K562 (cell line): Measurements from ENCODE around the gene DCAKD. TPM values are rescaled to one million over a fixed set of nuclear protein-coding genes. Genes with fewer than 3 reads are reported as not detected.

Source experiments
- DLX4 ChIP-seq: fragments of 250-450 bp; sonication (Bioruptor Pico); IDR thresholded peaks from 2 replicates; pipeline ENCODE4 v1.6.1; 2021; ENCODE audit warnings: mild to moderate bottlenecking
- FOXP4 ChIP-seq: sonication (generic); formaldehyde crosslinking; IDR thresholded peaks from 2 replicates; pipeline ENCODE4 v1.8.0; 2022; ENCODE audit warnings: mild to moderate bottlenecking, missing genetic modification reagents, borderline replicate concordance
- MED1 ChIP-seq: sonication (generic); formaldehyde crosslinking; IDR thresholded peaks from 2 replicates; pipeline ENCODE4 v1.8.1; 2023; ENCODE audit warnings: missing genetic modification reagents, borderline replicate concordance
- MNT ChIP-seq, 2 experiments: fragments of 450-650 bp; conservative IDR thresholded peaks; 2 replicates each; pipeline ENCODE4 v1.6.1; 2017; ENCODE audit warnings: mild to moderate bottlenecking in 2 of 2, moderate library complexity in 2 of 2
- POLR2AphosphoS5 ChIP-seq: IDR thresholded peaks from 2 replicates; pipeline ENCODE4 v1.6.1; 2011; ENCODE audit warnings: mild to moderate bottlenecking, low read depth, low read length, moderate library complexity; ENCODE audit not compliant: control insufficient read depth, insufficient read depth
- SREBF1 ChIP-seq: fragments of 150-350 bp; IDR thresholded peaks from 2 replicates; pipeline ENCODE4 v1.6.1; 2014; ENCODE audit warnings: antibody characterized with exemption, low read depth, low read length, borderline replicate concordance
- TAF15 ChIP-seq: fragments of 200-400 bp; formaldehyde crosslinking; IDR thresholded peaks from 2 replicates; pipeline ENCODE4 v1.6.1; 2017; ENCODE audit warnings: mild to moderate bottlenecking, low read depth, low read length, moderate library complexity
- ZNF408 ChIP-seq: fragments of 250-450 bp; sonication (Bioruptor Pico); IDR thresholded peaks from 2 replicates; pipeline ENCODE4 v1.4.0; 2020; ENCODE audit warnings: low read depth, mild to moderate bottlenecking, moderate library complexity
- ZNF785 ChIP-seq: fragments of 250-450 bp; sonication (Bioruptor Pico); IDR thresholded peaks from 2 replicates; pipeline ENCODE4 v1.4.0; 2020; ENCODE audit warnings: mild to moderate bottlenecking
- polyA plus RNA-seq, 8 experiments: library from polyadenylated mRNA; depleted of rRNA in 4 of 8; stranded (reverse) in 5 of 8; unstranded in 3 of 8; fragments of >200 nt; fragmentation: Nextera tagmentation in 2 of 8; fragmentation: Illumina TruSeq in 1 of 8; extraction: Ambion mirVana in 2 of 8; extraction: Trizol in 1 of 8; gene quantifications; 2 replicates each; pipeline versions ENCODE4 v1.2.1 to v1.2.3, GENCODE V29; 2011 to 2014; ENCODE audit warnings: inconsistent platforms in 1 of 8, missing spikeins in 1 of 8
- total RNA-seq, 7 experiments: library from RNA; depleted of rRNA in 6 of 7; stranded (reverse); fragments of >200 nt in 6 of 7; fragmentation: Illumina TruSeq in 2 of 7; extraction: Trizol in 2 of 7; gene quantifications; 2 replicates each; pipeline versions ENCODE4 v1.2.1 to v1.2.3, GENCODE V29; 2011 to 2021; ENCODE audit warnings: low replicate concordance in 1 of 7
- TF ChIP-seq, protein P1 (sequence below), 2 experiments: fragments of 450-650 bp in 1 of 2; sonication (generic) in 1 of 2; formaldehyde crosslinking in 1 of 2; IDR thresholded peaks in 1 of 2; conservative IDR thresholded peaks in 1 of 2; 2 replicates each; pipeline versions ENCODE4 v1.6.1 to v1.8.1; 2016 to 2023; ENCODE audit warnings: mild to moderate bottlenecking in 2 of 2, moderate library complexity in 2 of 2, inconsistent platforms in 1 of 2, missing genetic modification reagents in 1 of 2

Gene DCAKD
- total and polyA plus RNA-seq, 9 of the 15 experiments (the other 6 are each of a cell fraction or from before 2014, with no cell fraction given), result 7.9 to 35.5 (median 21.4) TPM

GRCh38 chr17:45031231-45032173 is 19.9 kb downstream of the DCAKD start (continued):
- TF ChIP-seq FOXP4 (CRISPR knock-in tag) (no peak), ZNF408 (CRISPR knock-in tag) (no peak), DLX4 (CRISPR knock-in tag) (no peak), TAF15 (no peak), POLR2AphosphoS5 (no peak; the same call in 1 of the 2 replicates), ZNF785 (CRISPR knock-in tag) (no peak), MED1 (CRISPR knock-in tag) (no peak), SREBF1 (no peak), MNT (conservative IDR thresholded peaks at IDR 0.05) (peak in 1 of 2 experiments; percentile 77)
- TF ChIP-seq, protein P1, sequence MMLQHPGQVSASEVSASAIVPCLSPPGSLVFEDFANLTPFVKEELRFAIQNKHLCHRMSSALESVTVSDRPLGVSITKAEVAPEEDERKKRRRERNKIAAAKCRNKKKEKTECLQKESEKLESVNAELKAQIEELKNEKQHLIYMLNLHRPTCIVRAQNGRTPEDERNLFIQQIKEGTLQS (IDR thresholded peaks at IDR 0.05), result no peak
- TF ChIP-seq, protein P1 (CRISPR knock-in tag; conservative IDR thresholded peaks at IDR 0.05), result no peak
